ENCODE results near the gene MRTFB.

DNA sequence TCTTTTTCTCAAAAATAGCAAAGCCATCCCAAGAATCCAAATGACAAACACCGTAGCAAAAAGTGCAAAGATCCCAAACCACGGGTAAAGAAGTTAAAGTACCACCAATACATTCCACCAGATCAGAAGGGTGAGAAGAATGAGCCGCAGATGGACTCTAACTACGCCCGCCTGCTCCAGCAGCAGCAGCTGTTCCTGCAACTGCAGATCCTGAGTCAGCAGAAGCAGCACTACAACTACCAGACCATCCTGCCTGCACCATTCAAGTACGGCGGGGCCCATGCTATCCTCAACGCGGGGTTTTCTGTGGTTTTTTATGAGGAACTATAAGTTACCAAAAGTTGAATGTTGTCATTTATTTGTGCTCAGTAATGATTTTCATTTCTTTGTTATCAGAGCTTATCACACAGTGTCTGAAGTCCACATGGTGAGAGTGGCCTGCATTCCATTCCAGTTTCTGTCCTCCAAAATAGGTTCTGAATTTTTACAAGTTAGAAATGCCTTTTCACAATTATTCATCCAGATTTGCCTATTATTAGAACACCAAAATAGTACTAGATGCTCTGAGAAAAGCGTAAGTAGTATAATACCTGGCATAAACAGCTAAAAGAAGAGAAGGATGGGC is 169.2 kb downstream of the MRTFB start:
- TF ChIP-seq, protein P1, sequence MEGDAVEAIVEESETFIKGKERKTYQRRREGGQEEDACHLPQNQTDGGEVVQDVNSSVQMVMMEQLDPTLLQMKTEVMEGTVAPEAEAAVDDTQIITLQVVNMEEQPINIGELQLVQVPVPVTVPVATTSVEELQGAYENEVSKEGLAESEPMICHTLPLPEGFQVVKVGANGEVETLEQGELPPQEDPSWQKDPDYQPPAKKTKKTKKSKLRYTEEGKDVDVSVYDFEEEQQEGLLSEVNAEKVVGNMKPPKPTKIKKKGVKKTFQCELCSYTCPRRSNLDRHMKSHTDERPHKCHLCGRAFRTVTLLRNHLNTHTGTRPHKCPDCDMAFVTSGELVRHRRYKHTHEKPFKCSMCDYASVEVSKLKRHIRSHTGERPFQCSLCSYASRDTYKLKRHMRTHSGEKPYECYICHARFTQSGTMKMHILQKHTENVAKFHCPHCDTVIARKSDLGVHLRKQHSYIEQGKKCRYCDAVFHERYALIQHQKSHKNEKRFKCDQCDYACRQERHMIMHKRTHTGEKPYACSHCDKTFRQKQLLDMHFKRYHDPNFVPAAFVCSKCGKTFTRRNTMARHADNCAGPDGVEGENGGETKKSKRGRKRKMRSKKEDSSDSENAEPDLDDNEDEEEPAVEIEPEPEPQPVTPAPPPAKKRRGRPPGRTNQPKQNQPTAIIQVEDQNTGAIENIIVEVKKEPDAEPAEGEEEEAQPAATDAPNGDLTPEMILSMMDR (IDR thresholded peaks at IDR 0.05), result no peak
- no peak for TF ChIP-seq POLR2A (IDR thresholded peaks at IDR 0.05)
